Activated CD8-positive, alpha-beta T cell treated with anti-CD3 and anti-CD28 coated beads for 36 hours (primary cell): ENCODE results near the gene BTBD2. TPM values are rescaled to one million over a fixed set of nuclear protein-coding genes. Genes with fewer than 3 reads are reported as not detected.
"Not testable (repeated sequence)": the region's sequence is repeated elsewhere in the genome, so short reads cannot be mapped to it uniquely, and the experiment has no call there.

ENCODE experiments used
- ATAC-seq: fragments of 200-7000 bp; cut with Tn5 transposase; one replicate; pipeline ENCODE4 v1.10.0; 2021; ENCODE audit warnings: mild to moderate bottlenecking, moderate library complexity
- CTCF ChIA-PET: fragments of 350-600 bp; sonication (Branson Sonifier 250); formaldehyde crosslinking; loops from one replicate; lab custom pipeline; 2021; ENCODE audit warnings: antibody characterized with exemption; lab: Charles Lee
- POLR2A ChIA-PET: fragments of 350-600 bp; sonication (Branson Sonifier 250); formaldehyde crosslinking; loops from one replicate; lab custom pipeline; 2021; ENCODE audit warnings: antibody characterized with exemption; lab: Charles Lee
- DNase-seq: peaks from one replicate; pipeline ENCODE4 v3.0.0-alpha.2; 2020
- H3K27ac Mint-ChIP-seq: one replicate; pipeline ENCODE4 v1.8.0; 2021; ENCODE audit warnings: mild to moderate bottlenecking, mixed read lengths
- H3K27me3 Mint-ChIP-seq: one replicate; pipeline ENCODE4 v1.8.0; 2021; ENCODE audit warnings: mixed read lengths
- H3K36me3 Mint-ChIP-seq: one replicate; pipeline ENCODE4 v1.8.0; 2021; ENCODE audit warnings: low read depth, mixed read lengths
- H3K4me1 Mint-ChIP-seq: one replicate; pipeline ENCODE4 v1.8.0; 2021; ENCODE audit warnings: low read depth, mixed read lengths
- H3K4me3 Mint-ChIP-seq: one replicate; pipeline ENCODE4 v1.8.0; 2021; ENCODE audit warnings: mild to moderate bottlenecking, moderate library complexity, mixed read lengths
- H3K9me3 Mint-ChIP-seq: one replicate; pipeline ENCODE4 v1.8.0; 2021; ENCODE audit warnings: mixed read lengths
- CTCF ChIP-seq: fragments of 200-600 bp; IDR thresholded peaks from one replicate; pipeline ENCODE4 v1.8.0; 2022; ENCODE audit warnings: antibody characterized with exemption, mild to moderate bottlenecking
- intact Hi-C: fragments of 100-400 bp; cut with micrococcal nuclease; formaldehyde crosslinking; loops from one replicate; pipeline ENCODE4 v1.10.0; 2022
- total RNA-seq, 2 experiments: library from RNA; stranded (reverse); gene quantifications; one replicate each; pipeline ENCODE4 v1.2.3, GENCODE V29; 2021

Gene BTBD2
- total RNA-seq, 2 experiments from 2014 or later = 36.5 to 44.6 TPM

GRCh38 chr19:1989513-1990229, 25.8 kb downstream of the BTBD2 start:
- no peak for TF ChIP-seq CTCF
- ATAC-seq (no peak), DNase-seq (no peak)
- POLR2A ChIA-PET = interaction anchor here (0.6 to 1.7 kb wide), 3 partner anchors 14 to 73 kb away, joined by 3 to 5 read pairs (median 4); no protein-coding TSS in a partner anchor
- Mint-ChIP-seq H3K4me1 (no peaks in the 10 kb centered on the region), H3K36me3 (peaks cover 7% of the 10 kb centered on the region), H3K27ac (no peak overlapping the region), H3K4me3 (no peak overlapping the region), H3K27me3 (no peaks in the 10 kb centered on the region), H3K9me3 (no peaks in the 10 kb centered on the region)
- CTCF ChIA-PET = no interaction called here
- intact Hi-C loops = no loop called here

- POLR2A ChIA-PET, H3K36me3 Mint-ChIP-seq, H3K9me3 Mint-ChIP-seq, H3K27me3 Mint-ChIP-seq, H3K4me3 Mint-ChIP-seq, ATAC-seq, H3K27ac Mint-ChIP-seq, H3K4me1 Mint-ChIP-seq, intact Hi-C loops, DNase-seq: not testable (repeated sequence)
- CTCF ChIA-PET = interaction anchor here (0.7 to 1.2 kb wide), 2 partner anchors 31 to 192 kb away, joined by 3 to 4 read pairs; no protein-coding TSS in a partner anchor
Observed at GRCh38 chr19:1988464-1988863, 27.1 kb downstream of the BTBD2 start.

- no peak for TF ChIP-seq CTCF
- DNase-seq (no peak), ATAC-seq (no peak)
- intact Hi-C loops = no loop called here
- Mint-ChIP-seq H3K27ac (no peak overlapping the region), H3K36me3 (peaks cover 11% of the 10 kb centered on the region), H3K4me1 (no peaks in the 10 kb centered on the region), H3K27me3 (no peaks in the 10 kb centered on the region), H3K9me3 (no peaks in the 10 kb centered on the region), H3K4me3 (no peak overlapping the region)
- ChIA-PET POLR2A (no interaction called here), CTCF (interaction anchor here (0.7 kb wide), 1 partner anchor 191 kb away, joined by 3 read pairs; no protein-coding TSS in a partner anchor)
Observed at GRCh38 chr19:1987197-1988187, 28.0 kb downstream of the BTBD2 start.

- DNase-seq (no peak), ATAC-seq (no peak)
- H3K4me3 Mint-ChIP-seq = no peak overlapping the region
- CTCF ChIA-PET = no interaction called here
- peaks cover 17% of the 10 kb centered on the region for H3K36me3 Mint-ChIP-seq
- H3K27me3 Mint-ChIP-seq = no peaks in the 10 kb centered on the region
- no peaks in the 10 kb centered on the region for H3K9me3 Mint-ChIP-seq
- POLR2A ChIA-PET = no interaction called here
- TF ChIP-seq CTCF = no peak
- no peaks in the 10 kb centered on the region for H3K4me1 Mint-ChIP-seq
- H3K27ac Mint-ChIP-seq = no peak overlapping the region
- intact Hi-C loops = no loop called here
Observed at GRCh38 chr19:1986357-1987162, 29.0 kb downstream of the BTBD2 start.
